ENCODE results near the gene INVS.
"Not testable (repeated sequence)": the region's sequence is repeated elsewhere in the genome, so short reads cannot be mapped to it uniquely, and the experiment has no call there.

Gene INVS

GRCh38 chr9:100206899-100207298 is 107.9 kb downstream of the INVS start:
- DNase-seq: no peak

DNA sequence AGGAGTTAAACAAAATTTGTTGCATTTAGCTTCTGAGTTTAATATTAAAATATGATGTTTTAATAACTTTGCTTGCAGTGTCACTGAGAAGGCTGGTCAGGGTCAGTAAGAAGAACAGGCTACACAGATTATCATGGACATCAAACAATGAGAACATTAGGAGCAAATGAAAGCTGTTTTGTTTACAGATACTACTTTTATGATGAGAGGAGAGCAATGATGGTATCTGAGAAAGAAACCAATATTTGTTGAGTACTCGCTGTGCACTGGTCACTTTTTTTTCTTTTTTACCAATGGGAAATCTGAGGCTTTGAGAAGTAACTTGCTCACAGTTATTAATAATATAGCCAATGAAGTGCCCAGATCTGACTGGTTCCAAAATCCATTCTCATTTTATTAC is 109.6 kb downstream of the INVS start:
- DNase-seq: no peak

DNA sequence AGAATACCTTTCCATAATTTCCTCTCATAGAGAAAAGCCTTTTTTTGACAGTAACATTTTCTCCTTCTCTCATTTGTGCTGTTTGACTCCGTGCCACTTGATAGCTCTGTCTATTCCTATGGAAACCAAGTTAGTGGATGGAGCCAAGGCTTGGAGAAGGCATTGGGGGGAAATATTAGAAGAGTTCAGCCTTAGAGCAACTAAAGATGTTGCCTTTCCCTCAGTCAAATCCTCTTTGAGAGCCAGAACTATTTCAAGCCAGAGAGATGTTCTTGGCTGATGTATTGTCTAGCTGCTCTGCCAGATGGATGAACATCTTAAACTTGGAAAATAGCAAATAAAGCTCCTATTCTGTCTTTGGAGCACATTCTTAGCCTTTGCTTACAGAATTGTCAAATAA is 112.4 kb downstream of the INVS start:
- no peak for DNase-seq

DNA sequence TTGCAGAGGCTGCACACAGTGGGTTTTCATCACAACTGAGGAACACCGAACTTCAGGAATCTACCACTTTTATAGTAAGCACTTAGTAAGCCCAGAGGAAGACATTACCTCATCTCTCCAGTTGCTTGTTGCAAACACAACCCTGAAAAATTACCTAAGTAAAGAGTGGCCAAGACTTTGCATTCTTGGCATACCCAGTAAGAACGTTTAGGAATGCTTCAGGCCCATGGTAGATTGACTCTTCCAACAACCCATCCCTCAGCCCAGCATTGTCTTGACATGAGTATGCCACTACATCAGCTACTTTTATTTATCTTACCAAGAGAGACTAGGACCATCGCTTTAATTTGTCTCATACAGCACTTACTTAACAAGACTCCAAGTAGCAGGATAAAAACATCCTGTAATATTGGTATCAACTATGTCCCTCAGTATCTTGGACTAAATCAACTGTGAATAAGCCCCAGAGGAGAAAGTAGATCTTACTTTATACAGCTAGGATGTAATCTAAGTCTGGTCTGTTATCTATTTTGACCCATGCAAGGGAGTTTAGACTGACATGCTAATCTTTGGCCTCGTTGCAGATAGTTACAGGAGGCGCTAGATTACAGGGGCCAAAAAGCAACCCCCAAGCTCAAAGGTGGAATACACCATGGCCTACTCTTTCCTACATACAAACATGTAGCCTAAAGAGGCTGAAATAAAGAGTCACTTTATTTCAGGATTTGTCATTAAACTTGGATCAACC is 114.9 kb downstream of the INVS start:
- no peak for DNase-seq

DNA sequence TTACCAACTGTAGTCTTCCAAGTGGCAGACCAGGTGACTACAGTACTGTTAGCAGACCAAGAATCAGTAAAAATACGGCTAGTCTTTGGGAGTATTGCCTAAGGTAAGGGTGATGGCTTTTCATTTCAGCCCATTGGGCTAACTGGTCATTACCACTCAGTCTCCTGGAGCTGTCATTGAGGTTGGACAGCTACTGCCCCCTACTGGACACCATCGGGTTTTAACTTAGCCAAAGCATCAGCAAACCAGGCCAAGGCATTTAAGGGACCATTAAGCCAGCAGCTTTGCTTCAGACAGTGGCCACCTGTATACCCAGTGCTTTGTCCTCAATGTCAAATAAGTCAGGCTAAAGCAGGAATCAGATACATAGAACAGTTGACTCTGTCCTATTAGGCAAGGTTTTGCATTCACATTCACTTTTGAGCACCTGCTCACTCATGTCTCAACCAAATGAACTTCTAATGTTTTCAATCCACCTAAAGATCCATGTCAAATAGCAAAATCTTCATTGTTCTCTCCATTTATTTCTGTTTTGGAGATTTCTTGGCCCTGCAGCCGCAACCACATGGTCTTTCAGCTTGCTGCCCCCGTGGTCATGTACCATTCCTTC is 117.2 kb downstream of the INVS start:
- peak; percentile 43 for DNase-seq

- DNase-seq: no peak
Measured at GRCh38 chr9:100217536-100217935, 118.5 kb downstream of the INVS start.

DNA sequence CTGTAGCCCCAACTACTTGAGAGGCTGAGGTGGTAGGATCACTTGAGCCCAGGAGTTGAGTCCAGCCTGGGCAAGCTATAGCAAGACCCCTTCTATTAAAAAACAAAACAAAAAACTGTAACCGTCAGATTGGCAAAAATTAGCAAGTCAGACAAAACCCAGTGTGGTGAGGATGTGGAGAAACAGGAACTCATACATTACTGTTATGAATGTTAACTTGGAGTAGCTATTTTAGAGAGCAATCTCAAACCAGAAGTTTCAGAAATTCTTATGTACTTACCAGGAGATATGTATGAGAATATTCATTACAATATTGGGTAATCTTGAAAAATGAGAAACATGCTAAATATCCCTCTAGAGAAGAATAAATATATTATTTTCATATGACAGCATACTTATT is 120.3 kb downstream of the INVS start:
- no peak for DNase-seq

- no peak for DNase-seq
Measured at GRCh38 chr9:100220936-100221335, 121.9 kb downstream of the INVS start.

- DNase-seq: no peak
Measured at GRCh38 chr9:100221538-100221937, 122.5 kb downstream of the INVS start.

DNA sequence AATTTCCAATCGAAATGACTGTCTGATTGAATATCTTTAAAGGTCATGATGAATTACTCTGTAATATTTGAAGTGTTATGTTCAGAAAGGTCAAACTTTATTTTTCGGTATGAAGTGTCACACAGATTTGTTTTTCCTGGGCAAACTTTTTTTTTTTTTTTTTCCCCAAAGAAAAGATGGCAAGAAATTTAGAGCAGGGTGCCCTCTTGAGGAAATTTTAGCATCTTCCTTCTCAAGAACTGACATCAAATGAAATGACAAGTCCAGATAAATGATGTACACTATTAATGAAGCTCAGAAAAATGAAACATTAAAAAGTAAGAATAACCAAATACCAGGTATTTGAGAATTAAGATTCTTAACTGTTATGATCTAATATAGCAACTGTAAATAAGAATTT is 123.6 kb downstream of the INVS start:
- no peak for DNase-seq

DNA sequence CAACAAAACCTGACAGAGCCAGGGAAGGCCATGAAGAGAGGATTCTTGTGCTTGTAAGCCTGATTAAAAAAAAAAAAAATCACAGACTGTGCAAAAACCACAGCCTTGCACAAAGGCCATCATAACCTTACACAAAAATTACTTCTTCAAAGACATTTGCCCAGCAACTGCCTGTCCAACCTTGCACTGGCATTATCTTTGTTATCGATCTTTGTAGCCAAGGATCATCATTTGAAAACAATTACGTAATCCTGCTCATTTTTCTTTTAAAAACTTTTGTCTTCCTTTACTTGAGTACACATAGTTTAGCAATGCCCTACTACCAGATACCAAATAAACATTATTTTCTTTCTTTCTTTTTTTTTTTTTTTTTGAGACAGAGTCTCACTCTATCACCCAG is 128.6 kb downstream of the INVS start:
- DNase-seq: no peak

- no peak for DNase-seq
Measured at GRCh38 chr9:100228352-100228869, 129.4 kb downstream of the INVS start.

DNA sequence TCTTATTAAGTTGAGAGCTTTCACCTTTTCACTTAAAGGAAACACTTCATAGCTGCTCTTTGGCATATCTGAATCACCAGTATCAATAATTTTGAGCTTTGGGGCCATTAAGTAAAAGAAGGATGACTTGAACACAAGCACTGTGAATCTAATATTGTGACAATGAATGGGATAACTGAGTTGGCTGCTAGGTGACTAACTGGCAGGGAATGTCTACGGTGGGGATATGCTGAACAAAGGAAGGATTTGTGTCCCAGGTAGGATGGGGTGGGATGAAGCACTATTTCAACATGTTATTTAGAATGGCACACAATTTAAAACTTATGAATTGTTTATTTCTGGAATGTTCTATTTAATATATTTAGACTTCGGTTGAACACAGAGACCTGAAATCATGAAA is 130.1 kb downstream of the INVS start:
- no peak for DNase-seq

- no peak for DNase-seq
Measured at GRCh38 chr9:100229561-100229960, 130.5 kb downstream of the INVS start.

- not testable (repeated sequence) for DNase-seq
Measured at GRCh38 chr9:100236986-100237385, 137.9 kb downstream of the INVS start.

DNA sequence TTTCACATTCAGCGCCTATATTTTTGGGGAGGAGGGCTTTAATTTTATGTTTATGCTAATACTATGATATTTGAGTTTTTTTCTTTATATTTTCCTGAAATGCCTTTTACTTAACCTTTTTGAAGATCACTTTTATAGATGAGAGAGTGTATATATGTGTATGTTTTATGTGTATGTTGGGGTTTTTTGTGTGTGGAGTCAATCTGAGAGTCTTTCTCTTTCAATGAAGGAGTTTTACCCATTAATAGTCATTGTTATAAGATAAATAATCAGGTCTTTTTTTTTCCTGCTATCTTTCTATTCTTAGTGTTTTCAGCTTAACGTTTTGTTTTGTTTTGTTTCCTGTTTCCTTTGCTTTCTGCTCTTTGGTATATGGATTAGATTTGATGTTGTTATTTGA is 141.5 kb downstream of the INVS start:
- DNase-seq: no peak

DNA sequence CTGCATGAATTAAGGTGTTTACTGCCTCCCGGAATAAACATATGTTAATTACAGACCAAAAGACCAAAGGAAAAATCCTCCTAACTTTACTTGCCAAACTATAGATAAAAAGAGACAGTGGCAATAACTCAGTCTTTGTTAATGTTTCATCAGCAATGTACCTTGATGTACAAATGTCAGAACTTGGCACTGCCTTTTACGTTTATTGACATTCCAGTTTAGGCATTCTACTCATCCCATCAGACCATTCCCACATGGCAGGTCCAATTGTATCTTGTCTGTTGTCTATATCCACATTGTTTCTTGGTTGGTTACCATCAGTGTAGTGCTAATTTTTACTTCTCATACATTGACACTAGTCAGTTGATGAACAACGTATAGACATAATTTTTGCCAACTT is 168.2 kb downstream of the INVS start:
- DNase-seq: no peak

DNA sequence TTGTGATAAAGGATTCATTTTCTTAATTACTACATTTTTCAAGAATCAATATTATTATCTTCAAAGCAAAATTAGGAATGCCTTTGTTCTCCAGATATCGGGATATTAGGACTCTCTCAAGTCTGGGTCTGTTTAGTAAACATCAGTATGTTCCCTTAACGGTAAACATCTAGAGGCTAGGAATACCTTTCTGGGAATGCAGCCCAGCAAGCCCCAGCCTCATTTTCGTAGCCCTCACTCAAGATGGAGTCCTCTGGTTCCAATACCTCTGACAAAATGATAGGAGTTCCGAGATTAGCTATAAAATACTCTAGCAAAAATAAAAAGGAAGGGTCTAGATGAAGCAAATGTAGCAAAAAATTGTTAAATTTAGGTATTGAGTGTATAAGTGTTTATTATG is 169.2 kb downstream of the INVS start:
- DNase-seq: no peak

GRCh38 chr9:100269656-100270055 is 170.6 kb downstream of the INVS start:
- no peak for DNase-seq

DNA sequence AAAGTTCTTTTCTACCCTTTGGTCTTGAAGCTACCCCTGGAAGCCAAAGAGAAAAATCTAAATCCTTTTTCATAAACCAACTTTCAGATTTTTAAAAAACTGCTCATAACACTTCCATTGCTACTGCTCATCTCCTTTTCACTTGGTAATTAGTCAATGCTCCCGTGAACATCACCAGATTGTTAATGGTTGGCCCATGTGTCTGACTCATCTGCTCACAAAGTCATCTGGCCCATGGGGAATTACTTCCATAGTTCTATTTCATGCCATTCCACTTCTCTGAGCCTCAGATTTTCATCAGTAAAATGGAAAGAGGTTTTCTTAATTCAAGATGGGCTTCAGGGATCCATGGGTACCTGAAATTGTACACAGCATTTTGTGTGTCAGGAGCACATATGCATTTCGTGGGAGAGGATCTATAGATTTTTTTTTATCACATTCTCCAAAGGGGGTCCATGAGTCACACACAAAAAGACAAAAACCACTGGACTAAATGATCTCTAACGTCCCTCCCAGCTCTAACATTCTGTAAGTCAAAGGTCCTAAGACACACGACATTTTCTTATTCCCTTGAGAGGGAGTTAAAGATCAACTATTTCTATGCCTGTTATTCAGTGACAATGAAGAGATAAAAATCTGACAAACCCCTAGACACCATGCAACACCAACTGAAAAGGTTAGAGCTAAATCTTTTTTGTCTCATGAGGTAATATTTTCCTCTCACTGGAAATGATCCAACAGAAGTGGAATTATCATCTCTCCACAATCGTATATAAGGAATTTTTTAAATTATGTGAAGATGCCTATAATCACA is 178.3 kb downstream of the INVS start:
- no peak for DNase-seq

- no peak for DNase-seq
Measured at GRCh38 chr9:100281066-100281465, 182.0 kb downstream of the INVS start.

DNA sequence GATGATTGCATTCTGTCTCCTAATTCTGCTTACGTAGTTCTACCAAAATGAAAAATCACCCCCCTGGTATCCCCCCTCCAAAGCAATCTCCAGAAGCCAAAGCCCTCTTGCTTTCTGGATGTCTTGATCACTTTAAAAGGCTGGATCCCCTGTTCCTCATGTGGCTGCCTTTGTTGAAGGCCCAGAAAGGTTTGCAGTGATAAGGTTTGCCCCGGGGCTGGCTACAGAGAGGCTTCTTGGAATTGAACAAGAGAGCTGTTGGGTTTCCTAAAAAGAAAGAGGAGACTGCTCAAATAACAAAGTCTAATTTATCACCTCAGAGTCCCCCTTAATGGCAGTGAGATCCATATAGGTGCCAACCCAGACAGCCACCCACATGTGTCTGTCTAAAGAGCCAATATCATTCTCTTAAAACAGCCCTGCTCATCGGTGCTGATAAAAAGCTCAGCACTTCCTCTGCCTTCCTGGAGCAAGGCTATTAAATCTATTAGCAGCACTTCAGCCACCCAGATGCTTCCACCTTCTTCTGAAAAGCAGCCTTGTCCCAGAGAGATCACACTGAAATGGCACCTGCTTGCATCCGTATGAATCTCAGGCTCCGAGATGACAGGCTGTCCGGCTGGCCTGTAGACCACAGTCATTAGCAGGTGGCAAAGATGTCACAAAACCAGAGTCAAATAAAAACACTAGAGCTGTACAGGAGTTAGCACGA is 182.8 kb downstream of the INVS start:
- no peak for DNase-seq

DNA sequence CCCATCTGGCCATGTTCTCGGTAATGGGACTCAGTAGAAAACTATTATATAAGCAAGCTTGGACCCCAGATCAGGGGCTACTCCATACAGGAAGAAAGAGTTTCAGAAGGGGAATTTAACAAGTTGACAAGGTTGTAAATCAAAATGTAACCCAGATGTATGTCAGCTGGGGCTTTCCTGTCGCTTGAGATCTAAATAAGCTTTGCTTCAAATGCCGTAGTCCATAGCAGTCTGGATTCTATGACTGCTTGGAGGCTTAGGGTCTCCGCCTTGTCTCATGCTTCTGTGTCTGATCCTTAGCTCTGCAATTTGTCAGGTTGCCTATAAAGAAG is 183.3 kb downstream of the INVS start:
- DNase-seq: no peak
